Measurements from ENCODE around the gene RAPGEF2. TPM values are rescaled to one million over a fixed set of nuclear protein-coding genes. Genes with fewer than 3 reads are reported as not detected.

RAPGEF2 gene
- polyA plus RNA-seq, 1 donor (not counting 4 experiments of a cell fraction or from before 2014, with no cell fraction given): 23.8 TPM

GRCh38 chr4:159108124-159108523, 5.2 kb downstream of the RAPGEF2 start:
- Histone ChIP-seq H2AFZ (ENCODE audit: control insufficient read depth, low read length) (no peak overlapping the region), H3K79me2 (ENCODE audit: control insufficient read depth, insufficient read depth, low read length) (peaks cover 83% of the 10 kb centered on the region), H3K27me3 (ENCODE audit: control insufficient read depth, extremely low read depth, insufficient read depth, low read length) (no peaks in the 10 kb centered on the region), H3K27ac (ENCODE audit: control insufficient read depth, insufficient read depth, low read length) (no peak overlapping the region), H3K4me2 (ENCODE audit: control insufficient read depth, extremely low read depth, insufficient read depth, low read depth, low read length) (no peak overlapping the region), H3K9ac (ENCODE audit: control insufficient read depth, extremely low read depth, insufficient read depth, low read length) (no peak overlapping the region), H3K9me3 (ENCODE audit: control insufficient read depth, low read depth, low read length) (no peaks in the 10 kb centered on the region), H3K4me1 (ENCODE audit: control insufficient read depth, extremely low read depth, insufficient read depth, low read length) (peaks cover 11% of the 10 kb centered on the region), H3K4me3 (ENCODE audit: control insufficient read depth in 2 of 3, extremely low read depth in 1 of 3, insufficient read depth in 2 of 3, low read depth in 1 of 3, low read length in 3 of 3) (no peak overlapping the region), H3K9me1 (ENCODE audit: control insufficient read depth, extremely low read depth, insufficient read depth, low read length) (no peaks in the 10 kb centered on the region), H3K36me3 (ENCODE audit: control insufficient read depth in 2 of 2, extremely low read depth in 1 of 2, insufficient read depth in 2 of 2, low read length in 2 of 2) (no peaks in the 10 kb centered on the region), H4K20me1 (ENCODE audit: control insufficient read depth, extremely low read depth, insufficient read depth, low read length) (peaks cover 4% of the 10 kb centered on the region)
- no peak for FAIRE-seq
- DNase-seq (ENCODE audit: low read depth, low spot score): no peak
- TF ChIP-seq EZH2 (IDR thresholded peaks at IDR 0.05; ENCODE audit: low read length) (no peak), CTCF (optimal IDR thresholded peaks at IDR 0.05 in 1 of 3, IDR thresholded peaks at IDR 0.05 in 1 of 3, conservative IDR thresholded peaks at IDR 0.05 in 1 of 3; ENCODE audit: extremely low read depth in 1 of 3, insufficient read depth in 2 of 3, low read length in 3 of 3) (no peak)
- dilution Hi-C loops (cut with MboI; ENCODE audit: extremely low pct_ligation_motif_present, low sequenced_read_pairs): no loop called here

GRCh38 chr4:159110961-159111360, 8.1 kb downstream of the RAPGEF2 start:
- DNase-seq (ENCODE audit: low read depth, low spot score) (no peak), FAIRE-seq (no peak)
- dilution Hi-C loops (cut with MboI; ENCODE audit: extremely low pct_ligation_motif_present, low sequenced_read_pairs): no loop called here
- TF ChIP-seq CTCF (optimal IDR thresholded peaks at IDR 0.05 in 1 of 3, IDR thresholded peaks at IDR 0.05 in 1 of 3, conservative IDR thresholded peaks at IDR 0.05 in 1 of 3; ENCODE audit: extremely low read depth in 1 of 3, insufficient read depth in 2 of 3, low read length in 3 of 3) (no peak), EZH2 (IDR thresholded peaks at IDR 0.05; ENCODE audit: low read length) (no peak)
- Histone ChIP-seq H3K9me1 (ENCODE audit: control insufficient read depth, extremely low read depth, insufficient read depth, low read length) (no peaks in the 10 kb centered on the region), H2AFZ (ENCODE audit: control insufficient read depth, low read length) (no peak overlapping the region), H4K20me1 (ENCODE audit: control insufficient read depth, extremely low read depth, insufficient read depth, low read length) (no peaks in the 10 kb centered on the region), H3K27ac (ENCODE audit: control insufficient read depth, insufficient read depth, low read length) (no peak overlapping the region), H3K4me1 (ENCODE audit: control insufficient read depth, extremely low read depth, insufficient read depth, low read length) (peaks cover 4% of the 10 kb centered on the region), H3K36me3 (ENCODE audit: control insufficient read depth in 2 of 2, extremely low read depth in 1 of 2, insufficient read depth in 2 of 2, low read length in 2 of 2) (no peaks in the 10 kb centered on the region), H3K79me2 (ENCODE audit: control insufficient read depth, insufficient read depth, low read length) (peaks cover 73% of the 10 kb centered on the region), H3K27me3 (ENCODE audit: control insufficient read depth, extremely low read depth, insufficient read depth, low read length) (no peaks in the 10 kb centered on the region), H3K9ac (ENCODE audit: control insufficient read depth, extremely low read depth, insufficient read depth, low read length) (no peak overlapping the region), H3K4me3 (ENCODE audit: control insufficient read depth in 2 of 3, extremely low read depth in 1 of 3, insufficient read depth in 2 of 3, low read depth in 1 of 3, low read length in 3 of 3) (no peak overlapping the region), H3K4me2 (ENCODE audit: control insufficient read depth, extremely low read depth, insufficient read depth, low read depth, low read length) (no peak overlapping the region), H3K9me3 (ENCODE audit: control insufficient read depth, low read depth, low read length) (no peaks in the 10 kb centered on the region)

Measured in keratinocyte (primary cell).